NCI-H2227 treated with DMSO at 0.1 percent for 48 hours (cell line): ENCODE data around the gene GALNT5.

Source experiments
- DNase-seq: peaks from one replicate; lab custom pipeline; 2025; lab: John Stamatoyannopoulos, UW

Gene GALNT5

GRCh38 chr2:157287160-157287559 is 29.7 kb downstream of the GALNT5 start:
- DNase-seq, result no peak

- no peak for DNase-seq
These were observed 33.0 kb downstream of the GALNT5 start for GRCh38 chr2:157290525-157290924.

GRCh38 chr2:157291018-157291417 is 33.5 kb downstream of the GALNT5 start:
- DNase-seq, result no peak

GRCh38 chr2:157292853-157293252 is 35.3 kb downstream of the GALNT5 start:
- DNase-seq, result no peak

- no peak for DNase-seq
These were observed 39.0 kb downstream of the GALNT5 start for GRCh38 chr2:157296490-157296889.

- no peak for DNase-seq
These were observed 39.5 kb downstream of the GALNT5 start for GRCh38 chr2:157296958-157297357.

GRCh38 chr2:157301307-157301706 is 43.8 kb downstream of the GALNT5 start:
- DNase-seq, result no peak

GRCh38 chr2:157302492-157303099 is 45.1 kb downstream of the GALNT5 start:
- DNase-seq, result peak; percentile 85

GRCh38 chr2:157303612-157304011 is 46.1 kb downstream of the GALNT5 start:
- no peak for DNase-seq

- no peak for DNase-seq
These were observed 47.6 kb downstream of the GALNT5 start for GRCh38 chr2:157304811-157305722.

GRCh38 chr2:157305723-157306110 is 48.2 kb downstream of the GALNT5 start:
- DNase-seq, result no peak

GRCh38 chr2:157307021-157307420 is 49.5 kb downstream of the GALNT5 start:
- DNase-seq, result no peak

- no peak for DNase-seq
These were observed 52.4 kb downstream of the GALNT5 start for GRCh38 chr2:157309878-157310277.

- DNase-seq, result no peak
These were observed 54.2 kb downstream of the GALNT5 start for GRCh38 chr2:157311706-157312105.

- no peak for DNase-seq
These were observed 55.5 kb downstream of the GALNT5 start for GRCh38 chr2:157312866-157313486.

- no peak for DNase-seq
These were observed 58.4 kb downstream of the GALNT5 start for GRCh38 chr2:157315901-157316300.

- no peak for DNase-seq
These were observed 61.4 kb downstream of the GALNT5 start for GRCh38 chr2:157318884-157319283.

GRCh38 chr2:157319795-157320194 is 62.3 kb downstream of the GALNT5 start:
- no peak for DNase-seq

GRCh38 chr2:157320409-157320808 is 62.9 kb downstream of the GALNT5 start:
- peak; percentile 71 for DNase-seq

GRCh38 chr2:157321466-157321865 is 64.0 kb downstream of the GALNT5 start:
- no peak for DNase-seq

- DNase-seq, result no peak
These were observed 64.9 kb downstream of the GALNT5 start for GRCh38 chr2:157322432-157322831.

- no peak for DNase-seq
These were observed 66.9 kb downstream of the GALNT5 start for GRCh38 chr2:157324331-157324843.

- DNase-seq, result peak; percentile 46
These were observed 68.3 kb downstream of the GALNT5 start, which contains the start of gene ERMN for GRCh38 chr2:157325786-157326185. Gene ERMN (minus strand): TSS chr2:157325824. CDS start chr2:157325642, 182 bp downstream.
